Activated naive CD4-positive, alpha-beta T cell treated with anti-CD3 and anti-CD28 coated beads, Interleukin-2, amount 50 U/mL, for 16 hours (primary cell): Measurements from ENCODE around the gene RBMS3.
"Not testable (repeated sequence)": the region's sequence is repeated elsewhere in the genome, so short reads cannot be mapped to it uniquely, and the experiment has no call there.

ENCODE experiments used
- DNase-seq: peaks from one replicate; pipeline ENCODE4 v3.0.0-alpha.2; 2020

Gene RBMS3

GRCh38 chr3:29758434-29759322, 477.8 kb downstream of the RBMS3 start:
- DNase-seq, result no peak

DNA sequence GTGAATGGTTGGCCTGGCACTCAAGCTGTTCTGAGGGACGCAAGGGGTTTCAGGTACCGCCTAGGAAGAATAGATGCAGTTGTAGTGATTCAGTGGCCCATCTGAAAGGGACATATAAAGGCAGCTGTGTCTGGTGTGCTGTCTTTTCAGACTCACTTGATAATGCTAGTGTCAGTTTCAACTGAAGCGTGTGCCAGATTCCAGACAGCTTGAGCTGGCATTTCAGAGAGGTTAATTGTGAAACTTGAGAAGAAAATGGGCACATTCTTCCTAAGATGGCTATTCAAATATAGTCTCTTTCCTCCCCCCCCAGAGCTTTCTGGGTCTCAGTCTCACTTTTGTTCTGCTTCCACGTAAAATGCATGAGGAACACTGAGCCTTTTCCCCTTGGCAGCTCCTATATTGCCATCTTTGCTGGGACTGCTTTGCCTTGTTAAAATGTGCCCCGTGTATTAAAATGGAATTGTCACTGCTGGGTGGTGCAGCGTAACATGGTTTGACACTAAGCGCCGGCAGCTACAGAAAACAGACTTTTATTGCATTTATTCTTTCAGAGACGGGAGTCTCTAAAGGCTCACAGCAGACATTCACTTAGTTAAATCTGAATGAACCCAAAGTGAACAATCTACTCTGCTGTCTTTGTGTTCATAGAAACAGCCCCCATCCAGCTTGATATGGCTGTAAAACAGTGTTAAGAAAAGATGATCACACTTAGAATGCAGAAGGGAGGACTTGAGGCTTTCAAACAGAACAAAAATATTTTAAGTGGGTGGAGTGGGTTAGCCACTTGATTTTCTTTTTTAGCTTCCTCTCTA, 478.7 kb downstream of the RBMS3 start:
- DNase-seq, result no peak

- DNase-seq, result no peak
These were observed 479.4 kb downstream of the RBMS3 start for GRCh38 chr3:29760226-29760685.

DNA sequence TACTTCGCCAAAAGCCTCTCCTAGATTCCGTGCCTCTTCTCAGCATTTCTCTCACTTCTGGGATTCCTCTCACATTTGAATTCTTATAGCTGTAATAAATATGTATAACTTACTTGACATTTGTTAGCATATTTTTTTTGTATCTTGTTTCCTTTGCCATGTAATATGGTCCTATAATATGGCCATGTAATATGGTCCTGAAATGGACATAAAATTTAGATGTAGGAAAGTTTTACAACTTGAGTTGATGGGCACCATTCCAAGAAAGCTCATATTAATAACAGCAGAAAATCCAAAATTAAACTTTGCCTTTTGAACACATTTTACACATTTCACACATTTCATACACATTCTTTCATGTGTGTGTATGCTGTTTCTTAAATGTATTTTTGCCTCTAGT, 480.6 kb downstream of the RBMS3 start:
- no peak for DNase-seq

DNA sequence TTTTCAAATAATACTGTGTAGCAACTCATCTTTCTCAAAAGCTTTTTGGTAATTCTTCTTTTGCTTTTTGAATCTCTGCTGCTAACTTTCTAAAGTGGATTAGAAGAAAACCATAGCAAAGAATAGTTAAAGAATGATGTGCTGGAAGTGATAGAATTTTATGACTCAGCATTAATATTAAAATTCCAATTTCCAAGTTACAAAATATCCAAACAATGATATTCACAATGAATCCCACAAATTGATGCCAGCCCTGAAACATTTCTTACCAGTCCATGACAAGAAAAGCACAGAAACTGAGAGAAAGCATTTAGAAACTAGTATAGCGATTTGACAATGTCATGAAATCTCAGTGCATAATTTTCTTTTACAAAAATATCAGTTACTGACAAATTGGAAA, 482.2 kb downstream of the RBMS3 start:
- DNase-seq, result no peak

DNA sequence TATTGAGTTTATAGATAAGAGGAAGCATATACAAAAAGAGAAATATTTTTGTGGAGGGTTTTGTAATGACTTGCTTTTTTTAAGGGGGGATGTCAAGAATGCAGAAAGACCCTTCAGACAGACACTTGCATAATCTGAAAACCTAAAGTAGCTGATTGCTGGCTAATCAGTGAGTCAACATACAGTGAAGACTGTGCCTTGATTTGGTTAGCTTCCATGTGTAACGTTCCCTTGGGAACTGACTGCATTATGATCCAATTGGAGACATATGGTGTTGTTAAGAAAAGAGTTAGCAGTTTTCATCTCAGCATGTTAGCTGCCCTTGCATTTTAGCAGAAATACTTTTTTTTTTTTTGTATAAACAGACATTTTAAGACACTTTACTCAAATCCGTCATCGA, 483.2 kb downstream of the RBMS3 start:
- no peak for DNase-seq

- DNase-seq, result no peak
These were observed 483.9 kb downstream of the RBMS3 start for GRCh38 chr3:29764603-29765254.

DNA sequence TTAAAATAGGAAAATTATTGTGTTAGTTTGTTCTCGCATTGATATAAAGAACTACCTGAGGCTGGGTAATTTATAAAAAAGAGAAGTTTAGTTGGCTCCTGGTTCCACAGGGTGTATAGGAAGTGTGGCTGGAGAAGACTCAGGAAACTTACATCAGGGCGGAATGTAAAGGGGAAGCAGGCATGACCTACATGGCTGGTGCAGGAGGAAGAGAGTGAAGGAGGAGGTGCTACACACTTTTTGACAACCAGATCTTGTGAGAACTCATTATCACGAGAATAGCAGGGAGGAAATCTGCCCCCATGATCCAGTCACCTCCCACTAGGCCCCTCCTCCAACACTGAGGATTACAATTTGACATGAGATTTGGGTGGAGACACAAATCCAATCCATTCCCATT, 490.7 kb downstream of the RBMS3 start:
- no peak for DNase-seq

DNA sequence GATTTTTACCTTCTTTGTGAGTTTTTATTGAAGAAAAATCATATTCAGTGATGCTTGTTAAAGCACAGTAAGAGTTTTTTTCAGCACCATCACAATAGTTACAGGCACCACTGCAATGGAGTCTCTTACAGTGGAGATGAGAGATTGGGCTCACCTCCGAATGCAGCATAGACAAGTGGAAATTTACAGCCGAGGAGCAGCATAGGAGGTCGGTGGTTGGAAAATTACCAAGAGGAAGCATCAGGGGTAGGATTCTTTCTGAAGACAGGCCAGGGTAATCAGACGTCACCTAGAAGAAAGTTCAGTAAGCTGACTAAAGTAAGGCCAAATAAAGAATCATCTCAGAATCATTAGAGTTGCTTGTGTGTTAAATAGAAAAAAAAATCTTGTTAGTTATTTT, 491.6 kb downstream of the RBMS3 start:
- DNase-seq, result no peak

DNA sequence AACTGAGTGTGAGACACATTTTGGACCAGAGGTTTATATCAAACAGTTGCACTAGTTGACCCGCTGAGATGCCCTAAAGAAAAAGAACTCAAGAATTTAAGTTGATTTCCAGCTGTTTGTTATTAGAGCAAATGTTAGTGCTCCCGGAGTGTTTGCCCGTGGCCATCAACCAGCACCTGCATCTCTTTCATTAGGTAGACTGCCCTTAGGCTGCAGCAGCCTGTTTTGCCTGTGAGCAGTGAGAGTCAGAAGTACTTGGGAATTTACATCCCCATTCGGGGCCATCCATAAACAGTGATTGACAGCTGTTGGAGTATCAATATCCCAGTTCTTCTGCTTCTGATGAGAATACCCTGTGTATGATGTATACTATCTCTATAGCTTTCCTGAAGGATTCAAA, 492.6 kb downstream of the RBMS3 start:
- no peak for DNase-seq

- no peak for DNase-seq
These were observed 494.5 kb downstream of the RBMS3 start for GRCh38 chr3:29775340-29775739.

- no peak for DNase-seq
These were observed 497.0 kb downstream of the RBMS3 start for GRCh38 chr3:29777869-29778268.

- DNase-seq, result no peak
These were observed 508.8 kb downstream of the RBMS3 start for GRCh38 chr3:29789686-29790085.

GRCh38 chr3:29796808-29797207, 515.9 kb downstream of the RBMS3 start:
- no peak for DNase-seq

- no peak for DNase-seq
These were observed 521.2 kb downstream of the RBMS3 start for GRCh38 chr3:29802057-29802456.

- no peak for DNase-seq
These were observed 523.2 kb downstream of the RBMS3 start for GRCh38 chr3:29804044-29804443.

DNA sequence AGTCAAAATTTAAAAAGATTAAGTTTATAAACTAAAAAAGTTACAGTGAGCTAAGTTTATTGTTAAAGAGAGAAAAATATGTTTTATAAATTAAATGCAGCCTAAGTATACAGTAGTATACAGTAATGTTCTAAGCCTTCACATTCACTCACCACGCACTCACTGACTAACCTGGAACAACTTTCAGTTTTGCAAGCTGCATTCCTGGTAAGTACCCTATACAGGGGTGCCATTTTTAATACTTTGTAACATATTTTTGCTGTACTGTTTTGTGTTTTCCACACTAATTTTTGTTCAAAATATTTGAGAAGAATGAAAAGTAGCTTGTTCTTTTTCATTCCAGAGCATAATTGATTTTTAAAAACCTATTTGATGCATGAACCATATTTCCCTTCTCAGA, 524.9 kb downstream of the RBMS3 start:
- DNase-seq, result no peak

- not testable (repeated sequence) for DNase-seq
These were observed 527.5 kb downstream of the RBMS3 start for GRCh38 chr3:29808324-29808723.

- no peak for DNase-seq
These were observed 541.2 kb downstream of the RBMS3 start for GRCh38 chr3:29822071-29822470.

GRCh38 chr3:29823233-29823632, 542.4 kb downstream of the RBMS3 start:
- DNase-seq, result no peak

DNA sequence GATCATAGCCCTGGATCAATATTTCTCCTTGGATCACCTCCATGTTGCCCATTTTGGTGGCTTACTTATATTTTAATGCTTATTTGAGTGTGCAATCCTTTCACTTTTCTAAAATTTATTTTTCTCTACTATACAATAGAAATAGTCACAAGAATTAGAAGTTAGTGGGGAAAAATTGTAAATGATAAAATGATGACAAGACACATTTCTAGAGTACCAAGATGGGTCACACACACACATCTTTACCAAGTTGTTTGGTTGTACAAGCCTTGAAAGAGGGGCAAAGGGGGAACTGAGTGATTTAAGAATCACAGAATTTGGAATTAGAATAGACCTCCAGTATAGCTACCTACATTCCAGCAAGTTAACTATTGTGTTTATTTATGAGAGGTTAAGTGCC, 545.8 kb downstream of the RBMS3 start:
- no peak for DNase-seq

- DNase-seq, result no peak
These were observed 546.9 kb downstream of the RBMS3 start for GRCh38 chr3:29827756-29828155.

- no peak for DNase-seq
These were observed 548.5 kb downstream of the RBMS3 start for GRCh38 chr3:29829340-29829739.

- DNase-seq, result no peak
These were observed 569.8 kb downstream of the RBMS3 start for GRCh38 chr3:29850641-29851040.
